Cardiac septum (tissue), 1 donor: ENCODE results near the gene SYCE3. TPM values are rescaled to one million over a fixed set of nuclear protein-coding genes. Genes with fewer than 3 reads are reported as not detected.
"Not testable (repeated sequence)": the region's sequence is repeated elsewhere in the genome, so short reads cannot be mapped to it uniquely, and the experiment has no call there.

Source experiments
- DNase-seq: peaks from one replicate; pipeline ENCODE4 v3.0.0-alpha.2; 2020; ENCODE audit warnings: low spot score
- intact Hi-C: fragments of 100-400 bp; cut with DNase I; formaldehyde crosslinking; loops from one replicate; pipeline ENCODE4 v1.14.0; 2022
- total RNA-seq: library from RNA; stranded (reverse); fragmentation: NEBNext Ultra II Directional; extraction: Animal tissue kit (Norgen Biotek cat#: 25700); gene quantifications from one replicate; pipeline ENCODE4 v1.2.1, GENCODE V29; 2021
- donor health status: DM: no; HTN: no; CAD: no.

The SYCE3 gene
- total RNA-seq, 1 donor from 2014 or later = not detected

GRCh38 chr22:50561401-50562358, 1.0 kb downstream of the SYCE3 start:
- intact Hi-C loops = loop anchor here (2.0 to 5.0 kb wide), 2 partner anchors 21 to 34 kb away; partner anchors contain the start of genes CHKB and SCO2
- DNase-seq = no peak

GRCh38 chr22:50560034-50560433, 2.7 kb downstream of the SYCE3 start:
- no peak for DNase-seq
- intact Hi-C loops = loop anchor here (5.0 kb wide), 1 partner anchor 33 kb away; the partner anchor contains the start of gene SCO2

DNA sequence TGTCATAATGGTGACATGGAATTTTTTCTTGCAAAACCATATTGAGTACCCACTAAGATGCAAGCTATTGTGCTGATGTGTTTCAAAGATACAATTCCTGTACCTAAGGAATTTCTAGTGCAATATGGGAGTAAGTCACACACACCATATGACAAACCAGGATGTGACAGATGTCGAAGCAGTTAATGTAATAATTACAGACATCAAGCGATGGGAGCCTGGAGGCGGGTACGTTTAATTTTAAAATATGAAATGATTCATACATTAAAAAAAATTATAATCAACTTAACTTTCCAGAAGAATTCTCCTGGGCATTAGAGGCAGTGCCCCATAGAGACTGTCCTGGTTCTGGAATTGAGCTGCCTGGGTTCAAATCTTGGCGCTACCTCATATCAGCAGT, 6.0 kb downstream of the SYCE3 start:
- no peak for DNase-seq
- intact Hi-C loops = no loop called here

DNA sequence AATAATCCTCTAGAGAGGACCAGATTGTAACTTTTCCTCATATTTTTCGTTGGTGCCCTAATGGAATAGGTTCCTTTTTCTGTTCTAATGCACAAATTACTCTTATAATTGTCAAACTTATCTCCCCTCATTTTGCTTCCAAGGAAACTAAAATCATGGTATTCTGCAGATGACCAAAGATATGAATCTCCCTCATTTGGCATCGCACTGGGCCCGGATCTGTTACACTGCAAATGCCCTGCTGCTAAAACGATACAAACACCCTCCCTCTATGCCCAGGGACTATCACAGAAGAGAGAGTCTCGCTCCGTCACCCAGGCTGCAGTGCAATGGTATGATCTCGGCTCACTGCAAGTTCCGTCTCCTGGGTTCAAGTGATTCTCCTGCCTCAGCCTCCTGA, 9.4 kb downstream of the SYCE3 start:
- no peak for DNase-seq
- intact Hi-C loops = no loop called here

GRCh38 chr22:50551160-50551752, 11.5 kb downstream of the SYCE3 start:
- DNase-seq = no peak
- intact Hi-C loops = no loop called here

GRCh38 chr22:50550395-50550794, 12.3 kb downstream of the SYCE3 start:
- DNase-seq = no peak
- intact Hi-C loops = no loop called here

GRCh38 chr22:50548921-50549790, 13.6 kb downstream of the SYCE3 start:
- DNase-seq = no peak
- intact Hi-C loops = no loop called here

DNA sequence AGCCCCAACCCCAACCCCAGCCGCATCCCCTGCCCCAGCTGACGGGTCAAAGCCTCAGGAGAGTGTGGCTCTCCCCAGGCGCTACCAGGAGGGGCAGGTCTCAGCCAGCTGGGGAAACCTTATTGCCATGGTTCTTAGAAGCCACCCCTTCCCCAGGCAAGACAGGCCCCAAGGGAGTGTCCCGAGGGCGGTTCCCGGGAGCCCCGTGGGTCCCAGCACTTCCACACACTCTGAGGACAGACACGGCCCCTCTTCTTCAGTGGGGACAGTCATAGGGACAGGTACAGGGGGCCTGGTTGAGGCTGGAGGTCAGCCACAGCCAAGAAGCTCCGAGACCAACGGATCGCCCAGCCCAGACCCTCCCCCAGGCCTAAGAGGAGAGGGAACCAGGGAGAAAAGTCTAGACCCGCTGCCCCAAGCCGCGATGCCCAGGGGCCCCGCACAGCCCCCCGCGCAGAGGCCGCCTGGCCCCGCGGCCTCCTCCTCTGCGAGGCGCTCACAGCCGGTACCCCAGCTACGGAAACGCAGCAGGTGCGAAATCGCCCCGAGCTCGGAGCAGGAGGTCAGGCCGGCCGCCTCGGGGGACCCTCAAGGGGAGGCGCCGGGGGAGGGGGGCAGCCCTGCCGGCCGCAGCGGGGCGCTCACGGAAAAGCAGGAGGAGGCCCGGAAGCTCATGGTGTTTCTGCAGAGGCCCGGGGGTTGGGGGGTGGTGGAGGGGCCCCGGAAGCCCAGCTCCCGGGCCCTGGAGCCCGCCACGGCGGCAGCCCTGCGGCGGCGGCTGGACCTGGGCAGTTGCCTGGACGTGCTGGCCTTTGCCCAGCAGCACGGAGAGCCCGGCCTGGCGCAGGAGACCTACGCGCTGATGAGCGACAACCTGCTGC, 14.4 kb downstream of the SYCE3 start:
- DNase-seq = no peak
- intact Hi-C loops = no loop called here

GRCh38 chr22:50547263-50547985, 15.3 kb downstream of the SYCE3 start:
- DNase-seq = no peak
- intact Hi-C loops = no loop called here

- DNase-seq = no peak
- intact Hi-C loops = no loop called here
These were observed 16.1 kb downstream of the SYCE3 start for GRCh38 chr22:50546326-50547262.

GRCh38 chr22:50545522-50546325, 17.0 kb downstream of the SYCE3 start, which contains the start of gene KLHDC7B:
KLHDC7B (plus strand) TSS chr22:50545899; CDS start chr22:50546244, 345 bp downstream.
- intact Hi-C loops = no loop called here
- DNase-seq = no peak

DNA sequence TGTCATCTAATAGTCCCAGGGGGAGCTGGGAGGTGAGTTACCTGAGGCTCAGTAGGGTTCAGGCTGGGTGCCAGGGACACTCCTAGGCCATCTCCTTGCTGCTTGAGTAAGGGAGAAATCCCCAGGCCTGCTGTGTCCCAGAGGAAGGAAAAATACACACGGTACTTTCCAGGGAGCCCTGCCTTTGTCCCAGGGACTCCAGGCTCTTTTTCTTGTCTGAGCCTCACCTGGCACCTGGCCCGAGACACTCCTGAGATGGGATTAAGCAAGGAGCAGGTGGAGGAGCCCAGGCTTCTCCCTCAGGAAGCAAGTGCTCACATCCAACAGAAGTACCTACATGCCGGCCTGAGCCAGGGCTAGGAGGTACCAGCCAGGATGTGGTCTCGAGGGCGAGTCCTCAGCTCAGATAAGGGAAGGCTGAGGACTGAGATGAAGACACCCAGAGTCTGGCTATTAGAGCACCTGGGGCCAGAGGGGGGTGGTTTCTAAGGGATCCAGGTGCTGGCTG, 17.9 kb downstream of the SYCE3 start:
- intact Hi-C loops = no loop called here
- DNase-seq = no peak

DNA sequence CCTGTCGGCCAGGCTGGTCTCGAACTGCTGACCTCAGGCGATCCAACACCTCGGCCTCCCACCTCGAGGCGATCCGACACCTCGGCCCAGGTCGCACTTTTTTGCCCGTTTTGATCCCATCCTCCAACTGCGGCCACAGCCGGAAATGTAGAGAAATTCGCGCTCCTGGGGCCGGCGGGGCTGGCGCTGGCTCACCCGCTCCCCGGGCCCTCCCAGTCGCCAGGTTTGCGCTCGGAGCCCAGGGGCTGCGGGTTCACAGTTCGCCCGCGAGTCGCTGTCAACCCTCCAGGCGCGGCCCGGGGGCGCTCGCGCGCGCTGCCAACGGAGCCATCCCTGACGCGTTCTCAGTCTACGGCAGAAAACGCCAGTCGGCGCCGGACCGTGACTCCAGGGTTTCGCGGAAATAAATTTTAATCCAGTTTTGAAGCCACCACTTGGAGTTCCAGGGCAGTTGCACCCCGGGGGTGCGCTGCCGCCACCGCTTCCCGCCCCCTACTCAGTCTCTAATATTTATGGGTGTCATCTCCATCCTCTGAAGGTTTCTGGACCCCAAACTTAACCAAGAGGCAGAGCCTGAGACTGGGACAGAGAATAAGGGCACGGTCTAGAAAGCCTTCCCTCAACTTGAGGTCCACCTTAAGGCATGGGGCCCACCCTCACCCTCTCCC, 18.5 kb downstream of the SYCE3 start:
- intact Hi-C loops = no loop called here
- DNase-seq = peak; percentile 94

DNA sequence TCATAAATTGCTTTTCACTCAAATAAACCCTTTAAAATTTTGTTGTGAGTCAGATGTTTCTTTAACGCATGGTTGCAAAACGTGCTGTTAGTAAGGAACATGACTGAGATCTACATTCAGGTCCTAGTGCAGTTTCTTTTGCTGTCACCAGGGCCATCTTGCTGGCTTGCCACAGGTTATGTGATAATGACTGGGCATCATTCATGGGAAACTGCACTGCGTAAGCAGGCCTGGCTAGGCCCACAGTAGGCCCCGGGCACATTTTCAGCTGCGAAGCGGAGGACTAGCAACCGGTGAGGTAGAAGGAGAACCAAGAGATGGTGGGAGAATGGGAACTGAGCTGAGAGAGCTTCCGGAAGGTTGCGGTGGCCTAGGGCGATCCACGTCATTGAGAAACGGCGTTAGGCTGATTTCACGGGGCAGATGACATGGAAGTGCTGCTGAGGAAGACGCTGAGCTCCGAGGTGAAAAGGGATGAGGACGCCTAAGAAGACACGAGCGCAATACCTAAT, 20.2 kb downstream of the SYCE3 start:
- DNase-seq = peak; percentile 88

GRCh38 chr22:50541667-50542026, 21.1 kb downstream of the SYCE3 start:
- DNase-seq = peak; percentile 86
- intact Hi-C loops = not testable (repeated sequence)

More for the DNA sequence above, 20.2 kb downstream of the SYCE3 start:
- intact Hi-C loops = no loop called here
